HG03060 (cell line): Measurements from ENCODE around the gene DIS3.
"Not testable (repeated sequence)": the region's sequence is repeated elsewhere in the genome, so short reads cannot be mapped to it uniquely, and the experiment has no call there.

Source experiments
- ATAC-seq: cut with Tn5 transposase; IDR thresholded peaks from one replicate; pipeline ENCODE4 v1.9.1; 2021; ENCODE audit warnings: low read depth, moderate number of reproducible peaks; ENCODE audit not compliant: unreplicated experiment

Gene DIS3, protein sequence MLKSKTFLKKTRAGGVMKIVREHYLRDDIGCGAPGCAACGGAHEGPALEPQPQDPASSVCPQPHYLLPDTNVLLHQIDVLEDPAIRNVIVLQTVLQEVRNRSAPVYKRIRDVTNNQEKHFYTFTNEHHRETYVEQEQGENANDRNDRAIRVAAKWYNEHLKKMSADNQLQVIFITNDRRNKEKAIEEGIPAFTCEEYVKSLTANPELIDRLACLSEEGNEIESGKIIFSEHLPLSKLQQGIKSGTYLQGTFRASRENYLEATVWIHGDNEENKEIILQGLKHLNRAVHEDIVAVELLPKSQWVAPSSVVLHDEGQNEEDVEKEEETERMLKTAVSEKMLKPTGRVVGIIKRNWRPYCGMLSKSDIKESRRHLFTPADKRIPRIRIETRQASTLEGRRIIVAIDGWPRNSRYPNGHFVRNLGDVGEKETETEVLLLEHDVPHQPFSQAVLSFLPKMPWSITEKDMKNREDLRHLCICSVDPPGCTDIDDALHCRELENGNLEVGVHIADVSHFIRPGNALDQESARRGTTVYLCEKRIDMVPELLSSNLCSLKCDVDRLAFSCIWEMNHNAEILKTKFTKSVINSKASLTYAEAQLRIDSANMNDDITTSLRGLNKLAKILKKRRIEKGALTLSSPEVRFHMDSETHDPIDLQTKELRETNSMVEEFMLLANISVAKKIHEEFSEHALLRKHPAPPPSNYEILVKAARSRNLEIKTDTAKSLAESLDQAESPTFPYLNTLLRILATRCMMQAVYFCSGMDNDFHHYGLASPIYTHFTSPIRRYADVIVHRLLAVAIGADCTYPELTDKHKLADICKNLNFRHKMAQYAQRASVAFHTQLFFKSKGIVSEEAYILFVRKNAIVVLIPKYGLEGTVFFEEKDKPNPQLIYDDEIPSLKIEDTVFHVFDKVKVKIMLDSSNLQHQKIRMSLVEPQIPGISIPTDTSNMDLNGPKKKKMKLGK

DNA sequence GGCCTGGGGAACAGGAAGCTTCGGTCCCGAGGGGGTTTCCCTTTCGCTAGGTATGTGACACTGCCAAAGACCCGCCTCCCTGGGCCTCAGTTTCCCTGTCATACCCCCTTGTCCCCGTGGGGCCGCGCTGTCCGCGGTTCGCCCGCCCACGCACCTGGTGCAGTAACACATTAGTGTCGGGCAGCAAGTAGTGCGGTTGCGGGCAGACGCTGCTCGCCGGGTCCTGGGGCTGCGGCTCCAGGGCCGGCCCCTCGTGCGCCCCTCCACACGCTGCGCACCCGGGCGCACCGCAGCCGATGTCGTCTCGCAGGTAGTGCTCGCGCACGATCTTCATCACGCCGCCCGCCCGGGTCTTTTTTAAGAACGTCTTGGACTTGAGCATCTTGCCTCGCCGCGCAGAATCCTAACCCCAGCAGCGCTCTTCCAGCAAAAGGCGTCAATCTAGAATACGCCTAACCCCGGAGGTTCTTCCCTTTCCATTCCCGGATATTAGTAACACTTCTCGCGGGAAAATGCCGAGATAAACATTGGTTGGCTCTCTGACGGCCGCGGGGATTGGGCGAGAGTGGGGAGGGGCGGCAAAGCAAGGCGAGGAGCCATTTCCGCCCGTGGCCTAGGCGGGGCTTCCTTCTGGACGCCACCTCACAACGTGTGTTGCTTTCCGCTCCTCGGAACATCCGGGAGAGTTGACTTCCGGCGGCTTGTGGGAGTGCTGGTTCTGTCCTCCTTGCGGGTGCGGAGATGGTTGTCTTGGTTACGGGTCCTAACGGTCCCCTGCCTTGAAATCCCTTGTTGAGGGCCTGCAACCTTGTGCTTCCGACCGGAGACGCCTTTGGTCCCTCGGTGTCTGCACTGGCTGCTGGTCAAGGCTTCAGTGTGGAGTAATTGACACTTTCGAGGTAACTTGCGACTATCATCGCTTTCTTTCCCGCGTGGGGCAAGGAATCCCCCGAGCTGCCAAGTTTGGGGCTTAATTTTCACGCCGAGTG is at the start of gene DIS3, which contains the start of gene PIBF1:
Gene DIS3 (minus strand): TSS at position 450 of the 989 bp plus-strand sequence. CDS start 68 bp downstream, at position 382.
Gene PIBF1 (plus strand): TSS at position 683 of the 989 bp plus-strand sequence. CDS start 1,337 bp downstream, outside the sequence.
- peak; percentile 97 for ATAC-seq

DNA sequence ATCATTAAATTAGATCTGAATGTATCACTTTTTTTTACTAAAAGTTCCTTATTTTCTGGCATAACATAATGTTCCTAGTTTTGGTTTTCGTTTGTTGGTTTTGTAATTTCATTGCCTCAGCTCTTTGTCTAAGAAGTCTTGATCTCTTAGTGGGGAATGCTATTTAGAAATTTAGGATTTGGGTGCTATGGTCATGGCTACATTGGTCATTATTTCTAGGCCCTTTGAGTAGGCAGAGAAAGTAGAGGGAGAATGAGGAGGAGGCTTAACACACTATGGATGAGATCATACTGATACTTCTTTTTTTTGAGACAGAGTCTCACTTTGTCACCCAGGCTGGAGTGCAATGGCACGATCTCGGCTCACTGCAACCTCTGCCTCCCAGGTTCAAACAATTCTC is 42.0 kb upstream of the DIS3 start:
- ATAC-seq: no peak

DNA sequence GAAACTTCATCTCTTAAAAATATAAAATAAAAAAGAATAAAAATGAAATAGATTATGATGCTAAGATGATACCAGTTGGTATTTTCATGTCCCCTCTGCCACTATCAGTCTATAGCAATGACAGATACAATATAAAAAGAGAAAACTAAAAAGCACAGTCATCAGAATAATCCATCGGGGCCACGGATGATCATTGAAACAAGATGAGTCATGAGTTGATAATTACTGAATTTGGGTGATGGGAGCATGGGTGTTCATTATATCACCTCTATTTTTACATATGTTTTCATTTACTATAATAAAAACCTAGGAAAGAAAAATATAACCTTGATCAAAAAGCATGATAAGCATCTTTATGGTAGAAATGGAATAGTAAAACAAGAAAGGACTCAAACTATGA is 41.4 kb upstream of the DIS3 start:
- ATAC-seq: no peak

DNA sequence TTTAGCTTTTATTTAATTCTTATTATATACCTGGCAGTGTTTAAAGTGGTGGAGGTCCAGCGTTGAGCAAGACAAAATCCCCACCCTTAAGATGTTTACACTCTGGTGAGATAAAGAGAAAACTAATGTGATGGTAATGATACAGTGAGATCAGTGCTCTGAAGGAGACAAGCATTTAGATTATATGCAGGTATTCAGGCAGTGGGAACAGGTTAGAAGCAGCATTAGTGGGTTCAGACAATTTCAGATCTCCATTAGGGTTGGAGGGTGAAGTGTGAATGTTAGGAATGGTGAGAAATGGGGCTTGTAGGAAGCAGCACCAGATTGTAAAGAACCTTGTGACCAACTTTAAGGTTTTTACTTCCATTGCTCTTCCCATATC is 39.2 kb upstream of the DIS3 start:
- ATAC-seq: no peak

DNA sequence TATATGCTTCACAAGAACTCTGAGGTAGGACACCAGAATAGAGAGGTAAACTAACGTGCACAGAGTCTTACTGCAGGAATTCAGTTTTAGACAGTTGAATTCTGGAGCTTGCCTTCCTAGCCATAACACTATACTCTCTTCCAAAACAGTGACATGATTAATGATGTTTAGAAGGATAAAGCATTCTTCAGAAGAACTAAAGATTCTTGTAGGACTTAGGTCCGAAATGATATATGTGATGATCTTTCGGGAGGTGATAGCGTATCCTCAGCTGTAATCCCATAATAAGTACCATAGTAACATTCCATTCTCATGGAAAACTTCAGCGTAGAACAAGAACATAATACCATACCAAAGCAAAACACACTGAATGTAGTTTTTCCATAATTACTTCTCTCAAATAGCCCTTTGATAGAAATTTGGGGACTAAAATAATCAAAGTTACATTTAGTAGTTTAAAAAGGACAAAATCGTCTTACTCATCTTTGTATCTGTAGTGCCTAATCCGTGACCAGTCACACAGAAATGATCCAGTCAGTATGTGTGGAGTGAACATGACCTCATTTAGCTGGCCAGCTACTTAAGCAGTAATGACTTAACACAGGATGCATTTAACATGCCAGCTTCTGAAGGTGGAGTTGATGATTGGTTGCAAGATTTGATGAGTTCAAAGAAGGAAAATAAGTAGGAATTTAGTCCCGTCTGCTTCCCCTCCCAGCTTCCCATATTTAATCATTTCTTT is 38.6 kb upstream of the DIS3 start:
- ATAC-seq: no peak

DNA sequence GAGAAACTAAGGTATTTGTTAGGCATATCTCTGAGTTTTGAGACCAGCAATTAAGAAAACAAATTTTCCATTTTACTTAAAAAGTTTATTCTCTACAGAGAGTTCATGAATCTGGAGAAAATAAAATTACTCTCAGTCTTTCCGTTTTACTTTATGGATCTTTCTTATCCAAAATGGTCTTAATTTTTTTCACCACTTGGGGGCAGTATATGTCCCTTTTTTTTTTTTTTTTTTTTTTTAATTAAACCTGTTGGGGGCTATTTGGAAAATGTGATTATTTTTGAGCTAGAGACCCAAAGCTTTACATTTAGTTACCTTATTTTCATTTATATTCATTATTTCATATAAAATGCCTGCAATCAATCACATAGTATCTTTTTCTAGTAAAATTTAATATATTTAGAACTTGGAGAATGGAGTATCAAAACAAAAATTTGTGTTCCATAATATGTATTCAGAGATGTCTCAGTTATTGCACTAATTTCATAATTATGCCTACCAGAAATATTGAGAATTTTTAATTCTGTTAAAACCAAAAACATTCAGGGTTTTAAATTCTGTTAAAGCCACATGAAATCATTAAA is 27.3 kb upstream of the DIS3 start:
- ATAC-seq: no peak

DNA sequence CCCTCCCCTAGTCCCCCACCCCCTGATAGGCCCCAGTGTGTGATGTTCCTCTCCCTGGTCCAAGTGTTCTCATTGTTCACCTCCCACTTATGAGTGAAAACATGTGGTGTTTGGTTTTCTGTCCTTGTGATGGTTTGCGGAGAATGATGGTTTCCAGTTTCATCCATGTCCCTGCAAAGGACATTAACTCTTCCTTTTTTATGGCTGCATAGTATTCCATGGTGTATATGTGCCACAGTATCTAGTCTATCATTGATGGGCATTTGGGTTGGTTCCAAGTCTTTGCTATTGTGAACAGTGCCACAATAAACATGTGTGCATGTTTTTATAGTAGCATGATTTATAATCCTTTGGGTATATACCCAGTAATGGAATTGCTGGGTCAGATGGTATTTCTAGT is 24.8 kb upstream of the DIS3 start:
- not testable (repeated sequence) for ATAC-seq

DNA sequence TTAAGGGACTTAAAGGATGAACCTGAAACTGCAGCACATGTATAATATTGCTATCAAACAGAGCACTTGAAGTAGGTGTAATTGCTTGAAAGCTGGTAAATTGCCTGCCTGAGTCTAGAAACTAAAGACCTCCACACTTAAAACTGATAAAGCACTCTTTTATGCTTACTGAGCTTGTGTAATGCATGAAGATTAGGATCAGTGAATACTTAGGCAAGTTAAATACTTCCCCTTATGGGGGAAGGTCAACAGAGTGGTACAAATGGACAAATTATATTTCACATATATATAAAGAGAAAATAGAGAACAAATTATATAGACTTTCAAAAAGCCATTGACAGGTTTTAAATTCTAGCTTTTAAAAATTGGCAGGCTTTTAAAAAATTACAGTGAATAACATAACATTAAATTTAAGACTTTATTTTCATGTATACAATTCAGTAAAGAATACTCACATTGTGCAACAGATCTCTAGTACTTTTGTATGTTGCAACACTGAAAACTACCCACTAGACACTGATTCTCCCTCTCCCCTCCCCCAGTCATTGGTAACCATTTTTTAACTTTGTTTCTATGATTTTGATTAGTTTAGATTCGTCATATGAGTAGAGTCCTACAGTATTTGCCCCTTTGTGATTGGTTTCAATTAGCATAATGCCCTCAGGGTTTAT is 24.1 kb upstream of the DIS3 start:
- ATAC-seq: no peak

DNA sequence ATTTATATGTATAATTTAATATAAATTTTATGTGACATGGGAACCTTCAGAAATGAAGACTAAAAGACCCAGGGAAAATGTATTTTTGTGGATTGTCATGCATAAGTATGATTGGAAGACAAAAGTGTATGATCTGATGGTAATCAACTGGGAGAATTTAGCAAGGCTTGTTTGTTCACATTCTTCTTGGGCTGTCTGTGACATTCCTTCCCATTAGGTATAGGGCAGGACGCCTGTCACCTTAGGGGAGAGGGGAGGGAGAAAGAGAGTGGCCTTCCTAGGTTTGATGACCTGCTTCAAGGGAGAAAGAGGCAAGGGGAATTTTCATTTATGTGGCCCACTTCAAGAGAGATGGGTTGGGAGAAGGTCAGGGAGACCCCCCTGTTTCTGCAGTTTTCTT is 22.6 kb upstream of the DIS3 start:
- no peak for ATAC-seq

DNA sequence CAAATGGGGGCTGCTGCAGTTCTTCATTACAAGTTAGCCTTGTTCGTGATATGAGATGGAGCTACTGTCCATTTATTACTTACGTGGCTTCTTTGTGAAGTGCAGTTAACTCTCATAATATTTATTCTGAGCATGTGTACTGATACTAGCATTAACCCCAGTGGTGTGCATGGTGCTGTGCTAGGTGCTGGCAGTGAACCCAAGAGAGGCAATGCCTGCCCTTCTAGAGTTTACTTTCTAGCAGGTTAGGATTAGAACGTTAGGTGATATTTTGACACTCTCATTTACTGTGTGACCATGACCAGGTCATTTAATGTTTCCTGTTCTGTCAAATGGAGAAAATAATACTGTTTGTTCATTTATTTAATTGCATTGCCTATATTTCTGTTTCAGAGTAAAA is 17.1 kb upstream of the DIS3 start:
- no peak for ATAC-seq

DNA sequence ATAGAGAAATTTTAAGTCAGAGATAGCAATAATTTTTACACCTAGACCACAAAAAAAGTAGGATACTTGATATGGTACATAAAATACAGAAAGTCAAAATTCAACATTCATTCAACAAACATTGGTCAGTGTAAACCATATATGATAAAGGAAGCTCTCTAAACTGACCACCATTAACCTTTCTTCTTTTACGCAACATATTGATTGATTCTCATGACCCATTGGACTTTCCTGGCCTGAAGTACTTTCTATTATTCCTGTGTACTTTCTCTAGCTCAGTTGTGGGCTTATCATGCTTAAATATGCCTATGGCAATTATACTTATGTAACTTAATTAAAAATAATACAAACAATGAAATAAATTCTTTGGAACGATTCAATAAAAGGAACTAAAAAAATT is 10.9 kb upstream of the DIS3 start:
- no peak for ATAC-seq

DNA sequence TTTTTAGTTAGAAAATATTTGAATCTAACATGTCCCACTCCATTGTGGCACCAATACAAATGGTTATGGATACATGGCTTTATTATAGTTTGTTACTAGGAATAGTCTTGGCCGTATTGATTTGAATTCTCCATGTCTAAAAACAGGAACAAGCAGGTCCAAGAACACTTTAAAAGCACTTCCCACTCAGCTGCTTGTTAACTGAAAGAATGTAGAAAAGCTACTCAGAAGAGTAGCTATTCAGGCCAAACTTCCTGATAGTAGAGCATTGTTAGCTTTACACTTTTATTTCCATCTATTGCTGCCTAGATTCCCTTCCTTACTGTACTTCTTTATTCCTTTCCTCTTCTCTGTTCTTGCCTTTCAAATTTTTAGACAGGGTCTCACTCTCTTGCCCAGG is 7.1 kb upstream of the DIS3 start:
- ATAC-seq: no peak

DNA sequence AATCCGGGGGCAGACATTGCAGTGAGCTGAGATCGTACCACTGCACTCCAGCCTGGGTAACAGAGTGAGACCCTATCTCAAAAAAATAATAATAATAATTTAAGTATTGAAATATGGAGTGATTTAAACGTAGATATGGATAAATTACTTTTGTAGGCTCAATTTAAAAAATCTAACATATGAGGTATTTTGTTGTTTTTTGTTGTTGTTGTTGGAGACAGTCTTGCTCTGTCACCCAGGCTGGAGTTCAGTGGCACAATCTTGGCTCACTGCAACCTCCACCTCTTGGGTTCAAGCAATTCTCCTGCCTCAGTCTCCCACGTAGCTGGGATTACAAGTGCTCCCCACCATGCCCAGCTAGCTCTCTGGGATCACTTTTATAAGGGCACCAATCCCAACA is 3.0 kb upstream of the DIS3 start:
- not testable (repeated sequence) for ATAC-seq

DNA sequence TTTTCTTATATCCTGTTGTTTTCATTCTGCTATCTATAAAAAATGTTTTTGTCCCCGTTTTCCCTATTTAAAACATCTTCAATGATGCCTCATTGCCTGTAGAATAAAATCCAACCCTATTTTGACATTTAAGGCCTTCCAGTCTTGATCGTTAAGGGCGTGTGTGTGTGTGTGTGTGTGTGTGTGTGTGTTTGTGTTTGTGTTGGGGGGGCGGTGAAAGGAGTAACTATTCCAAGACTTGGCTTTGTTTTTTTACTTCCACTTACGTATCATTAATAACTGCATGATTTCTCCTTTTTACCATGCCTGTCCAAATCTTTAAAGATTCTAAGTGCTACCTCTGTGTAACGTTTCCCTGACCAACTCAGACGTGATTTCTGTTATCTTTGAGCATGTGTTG is 1.0 kb upstream of the DIS3 start:
- no peak for ATAC-seq

DNA sequence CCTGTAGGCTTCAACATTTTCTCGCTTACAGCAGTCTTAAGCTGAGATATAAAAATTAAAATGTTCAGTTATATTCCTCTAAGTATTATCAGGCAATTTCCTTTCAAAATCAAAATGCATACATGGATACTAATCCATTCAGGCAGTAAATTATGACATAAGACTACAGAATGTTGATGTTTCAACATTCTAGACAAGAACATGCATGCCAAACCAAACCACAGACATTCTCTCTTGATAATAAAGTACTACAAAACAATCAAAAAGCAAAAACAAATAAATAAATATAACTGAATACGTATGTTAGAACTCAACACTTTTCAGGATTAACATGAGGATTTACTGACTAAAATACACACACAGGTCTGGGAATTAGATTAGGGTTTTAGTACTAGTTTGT is 7.7 kb downstream of the DIS3 start:
- no peak for ATAC-seq

DNA sequence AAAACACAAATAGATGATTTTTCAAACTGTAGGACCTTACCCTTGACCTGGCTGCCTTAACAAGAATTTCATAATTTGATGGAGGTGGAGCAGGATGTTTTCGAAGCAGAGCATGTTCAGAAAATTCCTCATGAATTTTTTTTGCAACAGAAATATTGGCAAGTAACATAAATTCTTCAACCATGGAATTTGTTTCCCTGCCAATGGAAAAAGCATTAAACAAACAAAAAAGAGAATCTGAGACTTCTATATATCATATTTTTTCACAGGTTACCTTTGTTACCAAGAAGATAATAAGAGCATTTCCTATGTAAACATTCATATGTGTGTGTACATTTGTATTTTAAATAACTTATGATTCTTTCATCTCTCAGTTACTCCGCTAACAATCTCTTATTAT is 18.3 kb downstream of the DIS3 start:
- ATAC-seq: no peak

DNA sequence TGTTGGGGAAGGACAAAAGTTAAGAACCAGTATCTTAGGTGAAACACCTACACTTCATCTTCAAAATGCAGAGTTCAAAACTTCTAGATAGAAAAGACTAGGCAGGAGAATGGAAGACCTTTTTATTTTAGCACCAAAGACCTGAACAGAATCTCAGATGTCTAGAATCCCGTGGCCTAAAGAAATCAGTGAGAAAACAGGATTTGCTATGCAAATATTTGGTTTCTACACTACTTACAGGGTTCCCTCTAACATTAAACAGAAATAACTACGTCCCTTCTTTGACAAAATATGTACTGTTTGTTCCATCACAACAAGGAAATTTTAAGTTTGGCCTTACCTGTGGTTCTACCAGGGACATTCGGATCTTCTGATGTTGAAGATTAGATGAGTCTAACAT is 21.5 kb downstream of the DIS3 start:
- no peak for ATAC-seq

DNA sequence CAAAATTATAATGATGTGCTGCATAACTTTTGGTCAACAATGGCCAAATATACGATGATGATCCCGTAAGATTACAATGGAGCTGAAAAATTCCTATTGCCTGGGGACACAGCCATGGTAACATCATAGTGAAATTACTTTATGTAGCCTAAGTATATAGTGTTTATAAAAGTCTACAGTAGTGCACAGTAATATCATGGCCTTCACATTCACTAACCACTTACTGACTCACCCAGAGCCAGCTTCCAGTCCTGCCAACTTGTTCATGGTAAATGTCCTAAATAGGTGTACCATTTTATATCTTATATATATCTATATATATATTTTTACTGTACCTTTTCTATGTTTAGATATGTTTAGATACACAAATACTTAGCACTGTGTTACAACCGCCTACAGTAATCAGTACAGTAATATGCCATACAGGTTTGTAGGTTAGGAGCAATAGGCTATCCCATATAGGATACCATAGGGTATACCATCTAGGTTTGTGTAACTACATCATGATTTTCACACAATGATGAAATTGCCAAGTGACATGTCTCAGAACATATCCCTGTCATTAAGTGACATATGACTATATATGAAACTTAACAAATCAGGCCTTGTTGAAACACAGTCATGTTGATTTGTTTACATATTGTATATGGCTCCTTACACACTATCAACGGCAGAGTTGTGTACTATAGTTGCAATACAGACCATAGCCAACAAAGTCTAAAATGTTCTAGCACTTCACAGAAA is 23.7 kb downstream of the DIS3 start:
- ATAC-seq: no peak
